Measurements from ENCODE around the gene CPED1.

DNA sequence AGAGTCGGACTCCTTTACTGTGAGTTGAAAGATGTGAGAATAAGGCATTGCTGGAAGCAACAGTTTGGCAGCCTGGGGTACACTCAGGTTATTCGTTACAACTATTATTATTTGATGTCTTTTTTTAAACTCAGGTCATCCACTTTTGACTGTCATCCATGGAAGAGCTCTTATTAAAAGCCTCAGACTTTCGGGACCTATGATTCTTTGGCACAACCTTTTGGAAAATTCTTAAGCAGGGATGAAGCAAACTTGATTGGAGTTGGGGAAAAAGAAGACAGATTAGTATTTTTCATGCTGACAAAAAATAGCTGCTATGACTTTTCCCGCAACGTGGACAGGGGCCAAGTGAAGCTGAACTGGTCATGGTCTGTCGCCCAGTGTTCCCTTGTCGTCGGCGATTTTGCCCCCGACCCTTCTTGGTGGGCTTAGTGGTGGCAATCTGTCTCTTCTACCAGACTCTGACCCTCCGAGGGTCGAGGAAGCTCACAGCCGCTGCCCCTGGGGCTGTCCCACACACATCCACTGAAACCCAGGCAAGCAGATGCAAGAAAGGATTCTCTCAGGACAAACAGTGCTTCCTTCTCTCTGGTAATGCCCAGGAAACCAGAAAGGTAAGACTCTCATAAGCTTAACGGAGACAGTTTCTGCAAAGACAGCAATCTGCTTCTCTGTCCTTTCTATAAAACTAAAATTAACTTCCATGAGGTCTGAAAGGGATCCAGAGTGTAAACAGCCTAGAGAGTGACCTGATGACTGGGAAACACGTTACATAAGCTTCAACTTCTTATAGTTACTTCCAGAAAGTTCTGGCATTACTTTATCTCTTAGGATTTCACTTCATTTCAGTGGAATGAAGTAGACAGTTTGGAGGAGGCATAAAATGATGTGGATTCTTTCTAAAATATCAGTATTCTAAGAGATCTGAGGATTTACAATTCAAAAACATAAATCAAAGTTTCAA, 1.0 kb downstream of the CPED1 start:
- TF ChIP-seq, protein P1, sequence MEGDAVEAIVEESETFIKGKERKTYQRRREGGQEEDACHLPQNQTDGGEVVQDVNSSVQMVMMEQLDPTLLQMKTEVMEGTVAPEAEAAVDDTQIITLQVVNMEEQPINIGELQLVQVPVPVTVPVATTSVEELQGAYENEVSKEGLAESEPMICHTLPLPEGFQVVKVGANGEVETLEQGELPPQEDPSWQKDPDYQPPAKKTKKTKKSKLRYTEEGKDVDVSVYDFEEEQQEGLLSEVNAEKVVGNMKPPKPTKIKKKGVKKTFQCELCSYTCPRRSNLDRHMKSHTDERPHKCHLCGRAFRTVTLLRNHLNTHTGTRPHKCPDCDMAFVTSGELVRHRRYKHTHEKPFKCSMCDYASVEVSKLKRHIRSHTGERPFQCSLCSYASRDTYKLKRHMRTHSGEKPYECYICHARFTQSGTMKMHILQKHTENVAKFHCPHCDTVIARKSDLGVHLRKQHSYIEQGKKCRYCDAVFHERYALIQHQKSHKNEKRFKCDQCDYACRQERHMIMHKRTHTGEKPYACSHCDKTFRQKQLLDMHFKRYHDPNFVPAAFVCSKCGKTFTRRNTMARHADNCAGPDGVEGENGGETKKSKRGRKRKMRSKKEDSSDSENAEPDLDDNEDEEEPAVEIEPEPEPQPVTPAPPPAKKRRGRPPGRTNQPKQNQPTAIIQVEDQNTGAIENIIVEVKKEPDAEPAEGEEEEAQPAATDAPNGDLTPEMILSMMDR (IDR thresholded peaks at IDR 0.05; ENCODE audit: low read length), result no peak
- TF ChIP-seq EZH2 (IDR thresholded peaks at IDR 0.05; ENCODE audit: borderline replicate concordance, low read length), result no peak

Data from OCI-LY1 (cell line).